Osteocyte (in vitro differentiated cells): ENCODE measurements around the gene RHOJ. TPM values are rescaled to one million over a fixed set of nuclear protein-coding genes. Genes with fewer than 3 reads are reported as not detected.

Experiments used
- DNase-seq: peaks from one replicate; pipeline ENCODE4 v3.0.0; 2021; ENCODE audit warnings: mixed read lengths; ENCODE audit not compliant: unreplicated experiment; ENCODE audit errors: extremely low spot score
- H3K27ac Mint-ChIP-seq: one replicate; pipeline ENCODE4 v1.8.0; 2021; ENCODE audit warnings: mild to moderate bottlenecking, mixed read lengths; ENCODE audit not compliant: unreplicated experiment
- H3K27me3 Mint-ChIP-seq: one replicate; pipeline ENCODE4 v1.8.0; 2021; ENCODE audit warnings: mixed read lengths; ENCODE audit not compliant: unreplicated experiment
- H3K36me3 Mint-ChIP-seq: one replicate; pipeline ENCODE4 v1.8.0; 2021; ENCODE audit warnings: mixed read lengths; ENCODE audit not compliant: unreplicated experiment
- H3K4me1 Mint-ChIP-seq: one replicate; pipeline ENCODE4 v1.8.0; 2021; ENCODE audit warnings: mixed read lengths; ENCODE audit not compliant: unreplicated experiment
- H3K4me3 Mint-ChIP-seq: one replicate; pipeline ENCODE4 v1.8.0; 2021; ENCODE audit warnings: mild to moderate bottlenecking, moderate library complexity, mixed read lengths; ENCODE audit not compliant: unreplicated experiment
- H3K9me3 Mint-ChIP-seq: one replicate; pipeline ENCODE4 v1.8.0; 2021; ENCODE audit warnings: mixed read lengths; ENCODE audit not compliant: unreplicated experiment
- CTCF ChIP-seq: fragments of 200-600 bp; sonication (generic); IDR thresholded peaks from 2 replicates; pipeline ENCODE4 v1.5.0; 2021; ENCODE audit warnings: antibody characterized with exemption, mild to moderate bottlenecking, moderate library complexity
- total RNA-seq: library from RNA; stranded (reverse); gene quantifications from 2 replicates; pipeline ENCODE4 v1.2.1, GENCODE V29; 2021

Gene RHOJ
- total RNA-seq, 1 donor from 2014 or later: 69.7 TPM

GRCh38 chr14:63269561-63270225 is 65.5 kb downstream of the RHOJ start:
- DNase-seq: no peak
- Mint-ChIP-seq H3K4me3 (no peak overlapping the region), H3K36me3 (peaks cover 27% of the 10 kb centered on the region), H3K4me1 (peaks cover 15% of the 10 kb centered on the region), H3K9me3 (peaks cover 3% of the 10 kb centered on the region), H3K27me3 (no peaks in the 10 kb centered on the region), H3K27ac (no peak overlapping the region)
- no peak for TF ChIP-seq CTCF

GRCh38 chr14:63273129-63273528 is 68.9 kb downstream of the RHOJ start:
- no peak for DNase-seq
- H3K27ac Mint-ChIP-seq: no peak overlapping the region
- no peak overlapping the region for H3K4me3 Mint-ChIP-seq

GRCh38 chr14:63273717-63274655 is 69.7 kb downstream of the RHOJ start:
- peaks cover 23% of the 10 kb centered on the region for H3K36me3 Mint-ChIP-seq
- H3K4me1 Mint-ChIP-seq: no peaks in the 10 kb centered on the region
- no peaks in the 10 kb centered on the region for H3K9me3 Mint-ChIP-seq
- H3K27me3 Mint-ChIP-seq: no peaks in the 10 kb centered on the region
- H3K4me3 Mint-ChIP-seq: no peak overlapping the region
- H3K27ac Mint-ChIP-seq: no peak overlapping the region
- no peak for DNase-seq
- no peak for TF ChIP-seq CTCF

More at GRCh38 chr14:63273129-63273528, 68.9 kb downstream of the RHOJ start:
- Mint-ChIP-seq H3K27me3 (no peaks in the 10 kb centered on the region), H3K4me1 (no peaks in the 10 kb centered on the region), H3K36me3 (peaks cover 24% of the 10 kb centered on the region), H3K9me3 (no peaks in the 10 kb centered on the region)
- TF ChIP-seq CTCF: no peak

- Mint-ChIP-seq H3K27me3 (no peaks in the 10 kb centered on the region), H3K4me3 (no peak overlapping the region), H3K27ac (no peak overlapping the region), H3K36me3 (peaks cover 13% of the 10 kb centered on the region), H3K4me1 (no peaks in the 10 kb centered on the region), H3K9me3 (no peaks in the 10 kb centered on the region)
- DNase-seq: no peak
- no peak for TF ChIP-seq CTCF
These were observed 71.4 kb downstream of the RHOJ start for GRCh38 chr14:63275611-63276010.

GRCh38 chr14:63276016-63276415 is 71.8 kb downstream of the RHOJ start:
- Mint-ChIP-seq H3K4me3 (no peak overlapping the region), H3K9me3 (no peaks in the 10 kb centered on the region), H3K36me3 (peaks cover 14% of the 10 kb centered on the region), H3K27me3 (no peaks in the 10 kb centered on the region), H3K4me1 (no peaks in the 10 kb centered on the region), H3K27ac (no peak overlapping the region)
- no peak for TF ChIP-seq CTCF
- no peak for DNase-seq
